GM12878 (cell line): ENCODE results near the gene CCNL2.

Experiments used
- CTCF ChIP-seq, 3 experiments: IDR thresholded peaks in 2 of 3; conservative IDR thresholded peaks in 1 of 3; 2 replicates each; pipeline ENCODE4 v1.5.1; 2011; ENCODE audit warnings: low read depth in 3 of 3, low read length in 3 of 3, mild to moderate bottlenecking in 3 of 3, control low read depth in 2 of 3, moderate library complexity in 2 of 3, inconsistent platforms in 1 of 3, mixed read lengths in 1 of 3; ENCODE audit not compliant: control insufficient read depth in 2 of 3, insufficient read depth in 1 of 3; ENCODE audit errors: extremely low read depth in 1 of 3
- EZH2 ChIP-seq: IDR thresholded peaks from 2 replicates; pipeline ENCODE4 v1.6.1; 2012; ENCODE audit warnings: low read depth, mild to moderate bottlenecking, control low read depth, inconsistent platforms, low read length, borderline replicate concordance; ENCODE audit not compliant: control insufficient read depth
- HDAC2 ChIP-seq: fragments of 200-600 bp; sonication (generic); IDR thresholded peaks from 2 replicates; pipeline ENCODE4 v1.6.1; 2017
- PAX8 ChIP-seq: fragments of 450-650 bp; IDR thresholded peaks from 2 replicates; pipeline ENCODE4 v1.6.1; 2017; ENCODE audit warnings: mild to moderate bottlenecking, moderate library complexity
- POLR2A ChIP-seq: IDR thresholded peaks from 2 replicates; pipeline ENCODE4 v1.6.1; 2011; ENCODE audit warnings: low read depth, mild to moderate bottlenecking, low read length

- no peak for TF ChIP-seq EZH2
- TF ChIP-seq CTCF (IDR thresholded peaks at IDR 0.05 in 2 of 3, conservative IDR thresholded peaks at IDR 0.05 in 1 of 3; ENCODE audit: control insufficient read depth in 2 of 3, extremely low read depth in 1 of 3, insufficient read depth in 1 of 3, low read depth in 3 of 3, low read length in 3 of 3), result no peak
- no peak for TF ChIP-seq HDAC2
- TF ChIP-seq POLR2A, result no peak
- TF ChIP-seq PAX8, result no peak
Measured at GRCh38 chr1:1345384-1345783, 53.8 kb downstream of the CCNL2 start.
